Heart right ventricle (tissue), 16 donors: ENCODE data around the gene TMPRSS11A. TPM values are rescaled to one million over a fixed set of nuclear protein-coding genes. Genes with fewer than 3 reads are reported as not detected.

Experiments
- ATAC-seq, 8 donors: fragments of 200-7000 bp; cut with Tn5 transposase; one replicate each; pipeline ENCODE4 v1.9.1; 2020; ENCODE audit warnings: mild to moderate bottlenecking in 8 of 8, moderate library complexity in 8 of 8, moderate number of reproducible peaks in 1 of 8
- DNase-seq, 2 donors: peaks; one replicate each; pipeline ENCODE4 v3.0.0-alpha.2; 2020
- H3K27ac ChIP-seq, 10 donors: fragments of 200-600 bp; sonication (generic) in 2 of 10; one replicate each; pipeline versions ENCODE4 v1.5.0 to v1.8.0; 2020 to 2022; ENCODE audit warnings: mild to moderate bottlenecking in 3 of 10
- H3K27me3 ChIP-seq, 7 donors: fragments of 200-600 bp; one replicate each; pipeline ENCODE4 v1.8.0; 2021 to 2022; ENCODE audit warnings: mild to moderate bottlenecking in 2 of 7
- H3K36me3 ChIP-seq, 9 donors: fragments of 200-600 bp; sonication (generic) in 1 of 9; one replicate each; pipeline versions ENCODE4 v1.5.0 to v1.8.0; 2020 to 2022; ENCODE audit warnings: mild to moderate bottlenecking in 2 of 9
- H3K4me1 ChIP-seq, 9 donors: fragments of 200-600 bp; sonication (generic) in 1 of 9; one replicate each; pipeline versions ENCODE4 v1.5.0 to v1.8.0; 2020 to 2022; ENCODE audit warnings: mild to moderate bottlenecking in 4 of 9
- H3K4me3 ChIP-seq, 10 donors: fragments of 200-600 bp; sonication (generic) in 2 of 10; one replicate each; pipeline versions ENCODE4 v1.5.0 to v1.8.0; 2020 to 2022; ENCODE audit warnings: mild to moderate bottlenecking in 7 of 10, moderate library complexity in 2 of 10
- H3K9me3 ChIP-seq, 11 donors: fragments of 200-600 bp in 10 of 11; sonication (generic) in 2 of 11; one replicate each; pipeline versions ENCODE4 v1.5.0 to v1.8.0; 2013 to 2022; ENCODE audit warnings: mild to moderate bottlenecking in 2 of 11, control low read depth in 1 of 11, moderate library complexity in 1 of 11
- CTCF ChIP-seq, 9 donors: fragments of 200-600 bp; sonication (generic) in 2 of 9; IDR thresholded peaks; one replicate each; pipeline versions ENCODE4 v1.5.0 to v1.8.0; 2021 to 2022; ENCODE audit warnings: antibody characterized with exemption in 9 of 9, mild to moderate bottlenecking in 5 of 9, moderate library complexity in 1 of 9
- WGBS, 2 donors: extraction: QIAGEN DNeasy Blood & Tissue Kit; methylation state at CpG; one replicate each; pipeline ENCODE4 v1.1.7; 2013; ENCODE audit warnings: inconsistent platforms in 1 of 2; 5-methylcytosine and 5-hydroxymethylcytosine counted together
- intact Hi-C, 10 donors: fragments of 100-400 bp; cut with DNase I; formaldehyde crosslinking; loops; one replicate each; pipeline versions ENCODE4 v1.11.1 to v1.14.2; 2022
- long read RNA-seq, 3 donors: library from polyadenylated mRNA; unstranded; transcript quantifications; one replicate each; pipeline ENCODE4 v2.0.0, GENCODE V29; 2020 to 2021
- polyA plus RNA-seq, 2 donors: library from polyadenylated mRNA; stranded (reverse); fragments of 200-250 nt; gene quantifications; one replicate each; pipeline ENCODE4 v1.2.3, GENCODE V29; 2013
- total RNA-seq, 10 donors: library from RNA; stranded (reverse); fragmentation: NEBNext Ultra II Directional in 3 of 10; extraction: Animal tissue kit (Norgen Biotek cat#: 25700) in 3 of 10; gene quantifications; one replicate each; pipeline versions ENCODE4 v1.2.1 to v1.2.4, GENCODE V29; 2021 to 2023
- donor health status: Arrhythmogenic right ventricular cardiomyopathy.
- donor health status: ischemic (EF 13 %, LVEDD 7.1; RV severe dilation, severe dysfunction).
- donor health status: healthy with polysubstance abuse.
- donor health status: DM: no; HTN: yes; CAD: no.
- donor health status: DM: no; HTN: no; CAD: no.
- donor health status: ischemic (EF 25% LVEDD 6.9; RV normal size, moderate dysfunction).
- donor health status: ischemic (EF 25% LVEDD 5.7; RV mildly dilated, moderate dysfunction).
- donor health status: healthy.
- donor health status: DM: yes; HTN: yes; CAD: no.
- donor health status: Ischemic cardiomyopathy.
- donor health status: ischemic (EF 35%, LVEDD 5.7; RV mildly dilated, moderate dysfunction).
- donor health status: nonischemic (EF 11% LVEDD 7.7; RV severe dilation, severe dysfunction).
- donor health status: DM: yes; HTN: yes; CAD: no.
- donor health status: PGD.
- donor health status: ischemic (EF 29% LVEDD 5.4; RV normal size, mild dysfunction).
- donor health status: nonischemic (EF 23%, LVEDD 6.1; RV moderate dilation, normal function).

Gene TMPRSS11A
- total RNA-seq (not detected), polyA plus RNA-seq (under 1 TPM in 1 of 2 donors, not detected in 1; 0.01 TPM)
- long read RNA-seq, donor 1 = 0 reads
- long read RNA-seq, donor 2 = 0 reads
- long read RNA-seq, donor 3 = 0 reads

GRCh38 chr4:67963356-67963755, at the start of gene TMPRSS11A:
Gene TMPRSS11A (minus strand): TSS chr4:67963493. CDS start chr4:67963393, 100 bp downstream.
- H3K4me1 ChIP-seq = no peaks in the 10 kb centered on the region
- H3K27ac ChIP-seq = no peak within 1 kb of the TSS
- TF ChIP-seq CTCF (IDR thresholded peaks at IDR 0.05) = no peak
- intact Hi-C loops = no loop called here
- no peak for DNase-seq
- no peak within 1 kb of the TSS for H3K4me3 ChIP-seq
- peaks cover 0 to 13% (median 0%) of the 10 kb centered on the region in 11 donors for H3K9me3 ChIP-seq
- no peaks in the 10 kb centered on the region for H3K36me3 ChIP-seq
- H3K27me3 ChIP-seq = no peaks in the 10 kb centered on the region
- no peak for ATAC-seq
- WGBS, 2 donors = 67 to 70% methylated on average over 2 of the region's 2 CpGs

GRCh38 chr4:68011684-68012083, 48.4 kb upstream of the TMPRSS11A start:
- no peak for ATAC-seq
- Histone ChIP-seq H3K36me3 (no peaks in the 10 kb centered on the region), H3K4me3 (no peak overlapping the region), H3K4me1 (no peaks in the 10 kb centered on the region), H3K27me3 (no peaks in the 10 kb centered on the region), H3K9me3 (peaks cover 0 to 4% (median 0%) of the 10 kb centered on the region in 11 donors), H3K27ac (no peak overlapping the region)
- intact Hi-C loops = loop anchor here in 1 of 10 donors (1.0 kb wide), 1 partner anchor 8 kb away; no protein-coding TSS in a partner anchor
- DNase-seq = no peak
- no peak for TF ChIP-seq CTCF (IDR thresholded peaks at IDR 0.05)

- ATAC-seq = no peak
- TF ChIP-seq CTCF (IDR thresholded peaks at IDR 0.05) = no peak
- intact Hi-C loops = loop anchor here in 1 of 10 donors (1.0 kb wide), 1 partner anchor 9 kb away; no protein-coding TSS in a partner anchor
- Histone ChIP-seq H3K9me3 (peaks cover 0 to 30% (median 0%) of the 10 kb centered on the region in 11 donors), H3K36me3 (no peaks in the 10 kb centered on the region), H3K27me3 (no peaks in the 10 kb centered on the region), H3K4me1 (no peaks in the 10 kb centered on the region), H3K27ac (no peak overlapping the region), H3K4me3 (no peak overlapping the region)
- no peak for DNase-seq
Measured at GRCh38 chr4:68002906-68003305, 39.6 kb upstream of the TMPRSS11A start.

GRCh38 chr4:67996127-67996526, 32.8 kb upstream of the TMPRSS11A start:
- intact Hi-C loops = loop anchor here in 1 of 10 donors (10.0 kb wide), 1 partner anchor 179 kb away; no protein-coding TSS in a partner anchor
- no peaks in the 10 kb centered on the region for H3K4me1 ChIP-seq
- DNase-seq (no peak), ATAC-seq (no peak)
- H3K27me3 ChIP-seq = no peaks in the 10 kb centered on the region
- WGBS, 2 donors = 78 to 80% methylated on average over 1 of the region's 1 CpG
- no peaks in the 10 kb centered on the region for H3K9me3 ChIP-seq
- H3K4me3 ChIP-seq = no peak overlapping the region
- H3K36me3 ChIP-seq = no peaks in the 10 kb centered on the region
- no peak for TF ChIP-seq CTCF (IDR thresholded peaks at IDR 0.05)
- no peak overlapping the region for H3K27ac ChIP-seq
